HK-2 (cell line): ENCODE data around the gene DYNC1LI2.

Experiments
- DNase-seq: peaks from one replicate; pipeline ENCODE4 v3.0.0-alpha.2; 2018; ENCODE audit not compliant: unreplicated experiment

The DYNC1LI2 gene

GRCh38 chr16:66740010-66740409 lies 11.4 kb downstream of the DYNC1LI2 start:
- peak; percentile 19 for DNase-seq

- DNase-seq: no peak
These were observed 15.5 kb downstream of the DYNC1LI2 start for GRCh38 chr16:66735891-66736290.

- DNase-seq: no peak
These were observed 20.3 kb downstream of the DYNC1LI2 start for GRCh38 chr16:66731101-66731500.

GRCh38 chr16:66728804-66729203 lies 22.6 kb downstream of the DYNC1LI2 start:
- no peak for DNase-seq

GRCh38 chr16:66728117-66728787 lies 23.2 kb downstream of the DYNC1LI2 start:
- DNase-seq: no peak

GRCh38 chr16:66720766-66721165 lies 30.6 kb downstream of the DYNC1LI2 start:
- no peak for DNase-seq

- no peak for DNase-seq
These were observed 32.2 kb downstream of the DYNC1LI2 start for GRCh38 chr16:66719246-66719645.

GRCh38 chr16:66717776-66718175 lies 33.6 kb downstream of the DYNC1LI2 start:
- DNase-seq: no peak

GRCh38 chr16:66717112-66717675 lies 34.2 kb downstream of the DYNC1LI2 start:
- DNase-seq: peak; percentile 23

GRCh38 chr16:66714654-66715307 lies 36.6 kb downstream of the DYNC1LI2 start:
- no peak for DNase-seq

GRCh38 chr16:66714062-66714461 lies 37.3 kb downstream of the DYNC1LI2 start:
- no peak for DNase-seq

GRCh38 chr16:66713076-66713475 lies 38.3 kb downstream of the DYNC1LI2 start:
- no peak for DNase-seq

GRCh38 chr16:66712512-66712911 lies 38.9 kb downstream of the DYNC1LI2 start:
- DNase-seq: no peak

GRCh38 chr16:66711581-66711980 lies 39.8 kb downstream of the DYNC1LI2 start:
- no peak for DNase-seq

- DNase-seq: peak; percentile 73
These were observed 44.9 kb downstream of the DYNC1LI2 start for GRCh38 chr16:66706506-66706880.

- DNase-seq: peak; percentile 53
These were observed 45.5 kb downstream of the DYNC1LI2 start for GRCh38 chr16:66705790-66706505.

GRCh38 chr16:66703406-66704215 lies 47.8 kb downstream of the DYNC1LI2 start:
- no peak for DNase-seq

- no peak for DNase-seq
These were observed 49.9 kb downstream of the DYNC1LI2 start for GRCh38 chr16:66701516-66701915.

GRCh38 chr16:66701026-66701425 lies 50.4 kb downstream of the DYNC1LI2 start:
- DNase-seq: no peak

GRCh38 chr16:66699898-66700297 lies 51.5 kb downstream of the DYNC1LI2 start:
- no peak for DNase-seq

- DNase-seq: no peak
These were observed 53.4 kb downstream of the DYNC1LI2 start for GRCh38 chr16:66698046-66698445.
